ENCODE measurements around the gene MBTD1.
"Not testable (repeated sequence)": the region's sequence is repeated elsewhere in the genome, so short reads cannot be mapped to it uniquely, and the experiment has no call there.

The MBTD1 gene

DNA sequence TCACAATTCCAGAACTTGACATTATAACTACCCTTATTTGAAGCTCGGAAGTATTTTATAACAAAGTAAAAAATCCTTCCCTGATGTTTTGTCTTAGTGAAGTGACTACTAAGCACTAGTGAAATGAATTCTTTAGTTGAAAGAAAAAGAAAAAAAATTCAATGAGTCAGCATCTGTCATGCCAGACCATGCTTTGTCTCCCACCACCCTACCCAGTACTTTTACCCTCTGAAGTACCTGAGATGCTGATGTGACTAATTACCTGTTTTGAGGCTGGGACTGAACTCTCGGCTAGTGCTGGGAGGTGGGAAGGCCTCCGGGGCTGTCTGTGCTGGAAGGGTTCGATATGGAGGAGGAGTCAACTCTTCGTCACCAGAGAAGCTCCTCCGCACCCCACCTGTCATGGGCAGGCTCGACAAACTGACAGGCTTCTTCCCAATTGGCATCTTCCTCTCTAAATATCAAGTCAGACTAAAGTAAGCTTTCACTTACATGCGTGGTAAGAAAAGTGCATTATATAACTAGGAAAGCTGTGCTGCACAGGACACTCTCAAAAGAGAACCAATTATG lies 74.0 kb downstream of the MBTD1 start:
- no peak for DNase-seq

GRCh38 chr17:51184124-51184523 lies 75.7 kb downstream of the MBTD1 start:
- no peak for DNase-seq

DNA sequence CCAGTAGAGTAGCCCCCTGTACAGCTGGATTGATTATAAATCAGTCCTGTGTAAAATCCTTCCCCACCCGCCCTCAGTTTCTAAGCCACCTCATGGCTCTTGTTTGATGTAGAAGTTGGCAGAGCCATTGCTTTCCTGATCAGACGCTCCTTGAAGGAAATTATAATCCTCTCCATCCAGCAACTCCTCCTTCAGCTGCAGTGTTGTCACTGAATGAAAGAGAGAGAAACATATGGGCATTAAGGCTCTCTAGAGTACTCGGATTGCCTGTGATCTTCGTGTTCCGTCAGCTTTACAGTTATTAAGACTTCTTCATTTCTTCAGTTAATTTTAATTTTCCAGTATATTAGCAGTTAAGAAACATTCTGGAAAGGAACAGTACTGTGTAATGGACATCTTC lies 79.4 kb downstream of the MBTD1 start:
- DNase-seq: no peak

DNA sequence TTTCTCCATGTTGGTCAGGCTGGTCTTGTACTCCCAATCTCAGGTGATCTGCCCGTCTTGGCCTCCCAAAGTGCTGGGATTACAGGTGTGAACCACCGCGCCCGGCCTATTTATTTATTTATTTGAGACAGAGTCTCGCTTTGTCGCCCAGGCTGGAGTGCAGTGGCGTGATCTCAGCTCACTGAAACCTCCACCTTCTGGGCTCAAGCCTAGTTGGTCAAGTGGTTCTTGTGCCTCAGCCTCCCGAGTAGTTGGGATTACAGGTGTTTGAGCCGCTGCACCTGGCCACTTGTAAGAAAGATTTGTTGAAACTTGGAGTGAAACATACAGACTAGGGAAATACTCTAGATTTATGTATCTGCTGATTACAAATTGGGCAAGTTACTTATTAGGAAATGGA lies 87.8 kb downstream of the MBTD1 start:
- not testable (repeated sequence) for DNase-seq

GRCh38 chr17:51170736-51171135 lies 89.1 kb downstream of the MBTD1 start:
- DNase-seq: no peak

GRCh38 chr17:51169340-51169739 lies 90.5 kb downstream of the MBTD1 start:
- no peak for DNase-seq

DNA sequence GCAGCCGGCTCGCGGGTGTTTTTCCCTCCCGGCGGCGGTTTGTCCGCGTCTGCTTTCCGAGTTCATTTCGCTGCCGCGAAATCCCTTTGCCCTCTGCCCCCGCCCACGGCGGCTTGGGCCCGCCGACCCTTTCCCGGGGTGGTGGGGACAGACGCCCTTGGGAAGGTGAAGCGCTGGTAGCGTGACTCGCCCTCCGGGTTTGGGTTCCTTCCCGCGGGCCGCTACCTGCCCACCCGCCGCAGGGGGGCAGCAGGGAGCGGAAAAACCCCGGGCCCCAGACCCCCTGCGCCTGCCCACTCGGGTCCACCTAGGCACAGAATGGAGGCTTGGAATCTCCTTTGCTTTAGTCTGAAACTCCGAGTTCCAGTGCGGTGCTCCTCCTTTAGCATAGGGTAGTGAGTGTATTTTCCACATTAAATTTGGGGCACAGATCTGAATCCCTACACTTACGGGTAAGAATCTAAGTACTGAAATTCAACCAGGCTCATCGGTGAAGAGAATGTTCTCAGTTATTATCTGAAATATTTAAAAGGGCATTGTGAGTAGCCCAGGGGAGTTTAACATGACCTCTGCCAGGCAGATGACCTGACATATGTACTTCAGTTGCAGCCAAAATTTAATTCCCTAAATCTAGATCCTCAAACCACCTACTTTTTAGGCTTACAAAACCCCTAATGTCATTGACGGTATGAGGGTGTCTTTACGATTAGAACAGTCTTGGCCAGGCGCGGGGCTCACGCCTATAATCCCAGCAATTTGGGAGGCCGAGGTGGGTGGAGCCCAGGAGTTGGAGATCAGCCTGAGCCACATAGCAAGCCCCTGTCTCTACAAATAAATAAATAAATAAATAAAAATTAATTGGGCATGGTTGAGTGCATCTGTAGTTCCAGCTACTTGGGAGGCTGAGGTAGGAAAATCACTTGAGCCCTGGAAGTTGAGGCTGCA lies 92.6 kb downstream of the MBTD1 start:
- DNase-seq: peak; percentile 58

DNA sequence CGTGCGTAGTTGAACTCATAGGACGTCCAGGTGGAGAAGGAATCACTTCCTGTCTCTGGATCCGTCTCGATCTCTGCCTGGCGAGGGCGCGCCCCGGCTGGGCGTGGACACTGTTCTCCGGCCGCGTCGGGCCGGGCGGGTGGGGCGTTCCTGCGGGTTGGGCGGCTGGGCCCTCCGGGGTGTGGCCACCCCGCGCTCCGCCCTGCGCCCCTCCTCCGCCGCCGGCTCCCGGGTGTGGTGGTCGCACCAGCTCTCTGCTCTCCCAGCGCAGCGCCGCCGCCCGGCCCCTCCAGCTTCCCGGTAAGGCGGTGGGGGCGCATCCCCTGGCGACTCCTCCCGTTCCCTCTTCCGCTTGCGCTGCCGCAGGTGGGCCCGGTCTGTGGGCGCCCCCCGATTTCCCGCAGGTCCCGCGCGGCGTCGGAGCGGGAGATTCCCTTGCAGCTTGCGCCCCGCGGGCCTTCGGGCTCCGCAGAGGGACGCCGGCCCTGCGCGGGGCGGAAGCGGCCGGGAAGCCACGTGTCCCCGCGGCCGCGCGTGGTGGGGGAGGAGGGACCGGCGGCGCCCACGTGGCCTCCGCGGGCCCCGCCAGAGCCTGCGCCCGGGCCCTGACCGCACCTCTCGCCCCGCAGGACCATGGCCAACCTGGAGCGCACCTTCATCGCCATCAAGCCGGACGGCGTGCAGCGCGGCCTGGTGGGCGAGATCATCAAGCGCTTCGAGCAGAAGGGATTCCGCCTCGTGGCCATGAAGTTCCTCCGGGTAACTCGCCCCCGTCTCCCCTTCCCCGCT lies 93.5 kb downstream of the MBTD1 start, which contains the start of gene NME2:
TSS of gene NME2 (plus strand) at position 214 of the 789 bp plus-strand sequence. CDS start at position 634, 420 bp downstream.
- DNase-seq: peak; percentile 89

- peak; percentile 67 for DNase-seq
Observed at GRCh38 chr17:51165680-51166197, 94.1 kb downstream of the MBTD1 start.

DNA sequence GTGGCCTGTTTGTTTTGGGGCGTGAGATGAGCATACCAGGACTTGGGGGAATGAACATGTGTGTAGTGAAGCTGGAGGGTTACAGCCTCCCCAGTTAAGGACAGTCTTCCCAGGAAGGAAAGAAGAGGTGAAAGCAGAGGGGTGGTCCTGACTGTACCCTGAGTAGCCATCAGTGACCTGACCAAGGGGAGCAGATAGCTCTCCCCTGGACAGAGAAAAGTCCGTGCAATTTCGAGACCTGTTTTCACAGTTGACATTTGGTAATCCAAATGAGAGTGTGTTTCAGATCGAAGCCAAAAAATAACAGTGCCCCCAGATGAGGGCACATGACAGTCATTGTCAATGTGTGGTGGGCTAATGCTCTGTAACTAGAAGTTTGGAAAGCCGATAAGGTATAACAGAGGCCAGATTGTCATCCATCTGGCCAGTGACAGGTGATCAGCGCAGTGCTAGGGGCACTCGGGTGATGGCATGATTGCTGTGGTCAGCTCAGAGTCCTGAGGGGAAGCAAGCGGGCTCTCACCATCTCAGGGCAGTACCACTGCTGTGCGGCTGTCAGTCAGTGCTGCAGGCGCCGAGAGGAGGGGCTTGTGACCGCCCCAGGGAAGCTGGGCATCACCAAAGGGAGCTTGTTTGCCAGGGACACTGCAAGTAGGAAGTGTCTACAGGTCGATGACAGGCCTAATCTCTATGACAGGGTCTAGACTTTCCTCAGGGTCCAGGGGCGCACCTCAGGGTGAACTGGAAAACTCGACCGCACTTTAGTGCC lies 94.8 kb downstream of the MBTD1 start:
- DNase-seq: peak; percentile 62

- DNase-seq: no peak
Observed at GRCh38 chr17:51161541-51161940, 98.3 kb downstream of the MBTD1 start.

GRCh38 chr17:51159604-51160003 lies 100.2 kb downstream of the MBTD1 start:
- DNase-seq: no peak

- no peak for DNase-seq
Observed at GRCh38 chr17:51155416-51155815, 104.4 kb downstream of the MBTD1 start.

- peak; percentile 33 for DNase-seq
Observed at GRCh38 chr17:51154176-51154575, 105.7 kb downstream of the MBTD1 start.

DNA sequence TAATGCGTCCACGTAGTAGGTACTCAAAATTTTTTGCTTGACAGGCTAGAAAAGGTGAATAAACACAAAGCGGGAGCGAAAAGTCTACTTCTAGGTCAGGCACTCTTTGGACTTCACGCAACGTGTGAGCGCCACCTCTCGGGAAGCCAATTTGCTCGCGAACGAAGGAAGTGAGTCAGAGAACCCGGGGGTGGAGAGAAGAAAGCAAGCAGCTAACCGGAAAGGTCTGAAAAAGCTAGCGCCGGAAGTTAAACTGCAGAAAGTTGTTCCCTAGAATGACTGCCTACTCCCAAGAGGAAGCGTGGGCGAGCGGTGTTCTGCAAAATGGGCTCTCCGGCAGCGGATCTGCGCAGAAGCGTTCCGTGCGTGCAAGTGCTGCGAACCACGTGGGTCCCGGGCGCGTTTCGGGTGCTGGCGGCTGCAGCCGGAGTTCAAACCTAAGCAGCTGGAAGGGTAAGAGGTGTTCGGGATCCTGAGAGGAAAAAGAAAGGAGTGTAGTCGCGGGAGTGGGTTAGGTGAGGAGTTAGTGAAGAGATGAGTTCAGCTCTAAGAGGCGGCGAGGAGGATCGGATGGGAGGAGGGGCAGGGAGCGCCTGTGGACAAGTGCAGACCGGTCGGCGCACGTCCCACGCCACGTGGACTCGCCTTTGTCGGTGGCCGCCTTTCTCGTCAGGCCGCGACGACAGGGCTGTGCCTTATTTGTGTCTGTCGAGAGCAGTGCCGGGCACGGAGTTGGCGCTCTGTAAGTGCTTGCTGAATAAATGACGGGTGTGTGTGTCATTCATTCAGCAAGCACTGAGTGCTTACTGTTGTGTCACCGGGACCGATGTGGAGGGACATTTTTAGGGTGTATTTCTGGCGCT lies 106.4 kb downstream of the MBTD1 start, which contains the start of gene NME1:
TSS of gene NME1 (plus strand) at position 350 of the 863 bp plus-strand sequence. CDS start 2,096 bp downstream, outside the sequence.
- DNase-seq: peak; percentile 99

GRCh38 chr17:51152766-51153209 lies 107.1 kb downstream of the MBTD1 start:
- peak; percentile 59 for DNase-seq

- DNase-seq: no peak
Observed at GRCh38 chr17:51150932-51151331, 108.9 kb downstream of the MBTD1 start.

DNA sequence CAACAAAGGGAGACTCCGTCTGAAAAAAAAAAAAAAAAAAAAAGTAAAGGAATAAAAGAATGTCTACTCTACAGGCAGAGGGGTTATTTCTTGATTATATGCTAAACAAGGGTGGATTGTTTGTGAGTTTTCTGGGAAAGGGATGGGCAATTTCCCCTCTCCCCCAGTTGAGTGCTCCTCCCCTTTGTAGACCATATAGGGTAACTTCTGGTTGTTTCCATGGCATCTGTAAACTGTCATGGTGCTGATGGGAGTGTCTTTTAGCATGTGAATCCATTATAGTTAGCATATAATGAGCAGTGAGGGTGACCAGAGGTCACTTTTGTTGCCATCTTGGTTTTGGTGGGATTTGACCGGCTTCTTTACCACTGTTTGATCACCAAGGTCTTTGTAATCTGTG lies 110.7 kb downstream of the MBTD1 start:
- no peak for DNase-seq

- DNase-seq: no peak
Observed at GRCh38 chr17:51147650-51148049, 112.2 kb downstream of the MBTD1 start.

- DNase-seq: no peak
Observed at GRCh38 chr17:51144266-51145022, 115.4 kb downstream of the MBTD1 start.
